IMR-90 (cell line): ENCODE measurements around the gene TFPI. TPM values are rescaled to one million over a fixed set of nuclear protein-coding genes. Genes with fewer than 3 reads are reported as not detected.

Experiments
- ATAC-seq: fragments of 200-7000 bp; cut with Tn5 transposase; 2 replicates; pipeline ENCODE4 v1.9.1; 2020; ENCODE audit warnings: low read depth, mild to moderate bottlenecking, moderate library complexity
- BruUV-seq: library from RNA; stranded (reverse); fragments of 400-500 nt; replicated peaks from 2 replicates; lab custom pipeline; 2021; lab: Mats Ljungman, UMichigan
- CTCF ChIA-PET: fragments of 300-600 bp; formaldehyde crosslinking; extraction: SDS; loops from one replicate; lab custom pipeline; 2021; ENCODE audit warnings: antibody characterized with exemption; lab: Yijun Ruan, JAX
- POLR2A ChIA-PET: fragments of 300-600 bp; sonication (Branson Sonifier 250); formaldehyde crosslinking; loops from one replicate; lab custom pipeline; 2022; ENCODE audit warnings: antibody characterized with exemption; ENCODE audit not compliant: unreplicated experiment; lab: Charles Lee
- DNase-seq: peaks from one replicate; pipeline ENCODE4 v3.0.0; 2013
- H2AFZ ChIP-seq: replicated peaks from 2 replicates; pipeline ENCODE3; 2013; ENCODE audit warnings: low read length, mild to moderate bottlenecking; ENCODE audit not compliant: poor library complexity
- H2AK5ac ChIP-seq: 2 replicates; pipeline ENCODE4 v1.6.1; 2013; ENCODE audit warnings: low read depth, low read length, inconsistent platforms
- H2AK9ac ChIP-seq: replicated peaks from 2 replicates; pipeline ENCODE3; 2013; ENCODE audit warnings: mild to moderate bottlenecking, low read depth, low read length, moderate library complexity; ENCODE audit not compliant: poor library complexity
- H2BK120ac ChIP-seq: 2 replicates; pipeline ENCODE4 v1.6.1; 2013; ENCODE audit warnings: low read depth, low read length, inconsistent platforms
- H2BK15ac ChIP-seq: 3 replicates; pipeline ENCODE4 v1.6.1; 2013; ENCODE audit warnings: low read depth, low read length, inconsistent platforms
- H2BK20ac ChIP-seq: 2 replicates; pipeline ENCODE4 v1.6.1; 2013; ENCODE audit warnings: low read depth, mild to moderate bottlenecking, inconsistent platforms, low read length, moderate library complexity
- H2BK5ac ChIP-seq: 2 replicates; pipeline ENCODE4 v1.6.1; 2013; ENCODE audit warnings: mild to moderate bottlenecking, low read depth, low read length, inconsistent platforms; ENCODE audit not compliant: poor library complexity, severe bottlenecking
- H3K14ac ChIP-seq: replicated peaks from 2 replicates; pipeline ENCODE4 v1.6.1; 2013; ENCODE audit warnings: low read depth, low read length, inconsistent platforms
- H3K18ac ChIP-seq: 2 replicates; pipeline ENCODE4 v1.6.1; 2013; ENCODE audit warnings: low read depth, low read length, control low read depth
- H3K23ac ChIP-seq: 2 replicates; pipeline ENCODE4 v1.6.1; 2013; ENCODE audit warnings: low read depth, low read length, inconsistent platforms
- H3K27ac ChIP-seq: 2 replicates; pipeline ENCODE4 v1.5.1; 2013; ENCODE audit warnings: mild to moderate bottlenecking, control low read depth, low read length; ENCODE audit not compliant: insufficient read depth
- H3K27me3 ChIP-seq: 2 replicates; pipeline ENCODE4 v1.6.1; 2013; ENCODE audit warnings: low read length; ENCODE audit not compliant: control insufficient read depth, insufficient read depth
- H3K36me3 ChIP-seq: 2 replicates; pipeline ENCODE4 v1.6.1; 2013; ENCODE audit warnings: low read length, mixed read lengths; ENCODE audit not compliant: control insufficient read depth, insufficient read depth
- H3K4ac ChIP-seq: 2 replicates; pipeline ENCODE4 v1.6.1; 2013; ENCODE audit warnings: low read depth, low read length, inconsistent platforms
- H3K4me1 ChIP-seq: 2 replicates; pipeline ENCODE4 v1.6.1; 2013; ENCODE audit warnings: low read length, mixed read lengths; ENCODE audit not compliant: control insufficient read depth, insufficient read depth
- H3K4me2 ChIP-seq: 2 replicates; pipeline ENCODE4 v1.6.1; 2013; ENCODE audit warnings: low read depth, mild to moderate bottlenecking, control low read depth, low read length, moderate library complexity
- H3K4me3 ChIP-seq: 2 replicates; pipeline ENCODE4 v1.5.1; 2013; ENCODE audit warnings: low read depth, mild to moderate bottlenecking, control low read depth, low read length, moderate library complexity; ENCODE audit not compliant: insufficient read depth
- H3K56ac ChIP-seq: 2 replicates; pipeline ENCODE4 v1.6.1; 2013; ENCODE audit warnings: low read length, inconsistent platforms; ENCODE audit not compliant: insufficient read depth; ENCODE audit errors: extremely low read depth
- H3K79me1 ChIP-seq, 2 experiments: 2 replicates each; pipeline ENCODE4 v1.6.1; 2013; ENCODE audit warnings: low read length in 2 of 2, inconsistent platforms in 1 of 2, low read depth in 1 of 2
- H3K9ac ChIP-seq: 2 replicates; pipeline ENCODE4 v1.6.1; 2013; ENCODE audit warnings: low read depth, low read length, control low read depth
- H3K9me1 ChIP-seq: 2 replicates; pipeline ENCODE4 v1.6.1; 2013; ENCODE audit warnings: low read length, inconsistent platforms; ENCODE audit not compliant: insufficient read depth
- H3K9me3 ChIP-seq: 2 replicates; pipeline ENCODE4 v1.6.1; 2013; ENCODE audit warnings: low read length; ENCODE audit not compliant: control insufficient read depth, insufficient read depth
- H4K20me1 ChIP-seq: 2 replicates; pipeline ENCODE4 v1.6.1; 2013; ENCODE audit warnings: low read length, inconsistent platforms; ENCODE audit not compliant: insufficient read depth
- H4K5ac ChIP-seq: 2 replicates; pipeline ENCODE4 v1.6.1; 2013; ENCODE audit warnings: mild to moderate bottlenecking, low read depth, low read length, control low read depth
- H4K8ac ChIP-seq, 2 experiments: 2 replicates each; pipeline ENCODE4 v1.6.1; 2013; ENCODE audit warnings: low read depth in 2 of 2, low read length in 2 of 2, control low read depth in 1 of 2, inconsistent platforms in 1 of 2
- H4K91ac ChIP-seq: 2 replicates; pipeline ENCODE4 v1.6.1; 2013; ENCODE audit warnings: low read depth, low read length, inconsistent platforms; ENCODE audit not compliant: insufficient read depth
- CEBPB ChIP-seq: IDR thresholded peaks from 2 replicates; pipeline ENCODE4 v1.6.1; 2012; ENCODE audit warnings: low read depth, low read length, improper control_type of control experiment
- CHD1 ChIP-seq: IDR thresholded peaks from 2 replicates; pipeline ENCODE4 v1.6.1; 2012; ENCODE audit warnings: low read depth, low read length, improper control_type of control experiment
- ELK1 ChIP-seq: fragments of 150-350 bp; IDR thresholded peaks from 2 replicates; pipeline ENCODE4 v1.6.1; 2016; ENCODE audit warnings: low read depth, mild to moderate bottlenecking, low read length, moderate library complexity, borderline replicate concordance
- FOS ChIP-seq: fragments of 150-350 bp; IDR thresholded peaks from 2 replicates; pipeline ENCODE4 v1.6.1; 2016; ENCODE audit warnings: low read depth, low read length
- MAZ ChIP-seq: IDR thresholded peaks from 2 replicates; pipeline ENCODE4 v1.6.1; 2012; ENCODE audit warnings: low read depth, mild to moderate bottlenecking, low read length, improper control_type of control experiment, moderate library complexity, borderline replicate concordance
- POLR2A ChIP-seq: IDR thresholded peaks from 2 replicates; pipeline ENCODE4 v1.6.1; 2012; ENCODE audit warnings: mild to moderate bottlenecking, low read depth, low read length
- RCOR1 ChIP-seq: IDR thresholded peaks from 2 replicates; pipeline ENCODE4 v1.6.1; 2012; ENCODE audit warnings: mild to moderate bottlenecking, low read length, improper control_type of control experiment; ENCODE audit not compliant: insufficient replicate concordance
- SMC3 ChIP-seq: fragments of 150-350 bp; IDR thresholded peaks from 2 replicates; pipeline ENCODE4 v1.6.1; 2016; ENCODE audit warnings: low read depth, mild to moderate bottlenecking, antibody characterized with exemption, low read length, moderate library complexity
- WGBS, 2 experiments: methylation state at CpG; one replicate each; pipeline versions ENCODE4 v1.1.5 to v1.1.7; 2013; ENCODE audit warnings: missing lambda C conversion rate in 2 of 2; ENCODE audit not compliant: insufficient read length in 1 of 2; ENCODE audit errors: extremely low coverage in 2 of 2; 5-methylcytosine and 5-hydroxymethylcytosine counted together
- dilution Hi-C: fragments of 300-500 bp; cut with HindIII; formaldehyde crosslinking; loops from one replicate; pipeline ENCODE4 v1.14.3; 2018; ENCODE audit warnings: low sequenced_read_pairs; ENCODE audit not compliant: unreplicated experiment
- in situ Hi-C: fragments of 300-500 bp; cut with MboI; formaldehyde crosslinking; loops from 3 replicates; pipeline ENCODE4 v1.14.3; 2019; ENCODE audit warnings: low sequenced_read_pairs, inconsistent platforms, mixed read lengths
- intact Hi-C: fragments of 100-400 bp; cut with micrococcal nuclease; formaldehyde crosslinking; loops from 2 replicates; pipeline ENCODE4 v1.10.0; 2022
- polyA plus RNA-seq, 3 experiments: library from polyadenylated mRNA; depleted of rRNA; stranded (reverse); fragments of >200 nt; gene quantifications; 2 replicates each; pipeline ENCODE4 v1.2.3, GENCODE V29; 2012; ENCODE audit warnings: low replicate concordance in 1 of 3
- total RNA-seq: library from RNA; depleted of rRNA; stranded (reverse); fragments of >200 nt; gene quantifications from 2 replicates; pipeline ENCODE4 v1.2.3, GENCODE V29; 2012
- TF ChIP-seq, protein P1 (sequence below): conservative IDR thresholded peaks from 2 replicates; pipeline ENCODE4 v1.5.1; 2012; ENCODE audit warnings: mild to moderate bottlenecking, low read depth, low read length, improper control_type of control experiment

TFPI gene
- total and polyA plus RNA-seq, 2 of the 4 experiments (the other 2 are of a cell fraction) = 33.9 to 83.0 TPM

DNA sequence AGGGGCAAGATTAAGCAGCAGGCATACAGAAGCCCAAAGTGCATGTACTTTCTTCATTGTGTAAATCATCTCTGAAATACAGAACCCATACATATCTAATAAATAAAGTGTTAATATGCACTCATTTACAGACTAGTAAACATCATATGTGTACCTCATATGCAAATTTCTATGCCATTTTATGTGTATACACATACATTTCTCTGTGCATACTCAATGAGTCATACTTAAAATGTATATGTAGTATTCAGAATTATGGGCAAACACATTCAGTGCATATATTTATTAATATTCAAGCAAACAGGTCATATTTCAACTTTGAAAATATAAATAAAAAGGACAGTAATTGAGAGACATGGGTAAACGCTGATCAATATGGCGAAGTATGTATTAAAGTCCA, 50.5 kb downstream of the TFPI start (continued):
- TF ChIP-seq ELK1 (no peak), CHD1 (no peak)

GRCh38 chr2:187502467-187502866, 51.8 kb downstream of the TFPI start:
- no peak overlapping the region for H3K4me3 ChIP-seq
- peak overlapping the region; percentile 92; the same call in 1 of the 2 replicates for H3K18ac ChIP-seq
- peak overlapping the region; percentile 83 for H4K5ac ChIP-seq
- TF ChIP-seq RCOR1 (no peak), ELK1 (no peak), SMC3 (no peak), POLR2A (no peak), CHD1 (no peak), CEBPB (no peak), MAZ (no peak), FOS (no peak)
- TF ChIP-seq, protein P1, sequence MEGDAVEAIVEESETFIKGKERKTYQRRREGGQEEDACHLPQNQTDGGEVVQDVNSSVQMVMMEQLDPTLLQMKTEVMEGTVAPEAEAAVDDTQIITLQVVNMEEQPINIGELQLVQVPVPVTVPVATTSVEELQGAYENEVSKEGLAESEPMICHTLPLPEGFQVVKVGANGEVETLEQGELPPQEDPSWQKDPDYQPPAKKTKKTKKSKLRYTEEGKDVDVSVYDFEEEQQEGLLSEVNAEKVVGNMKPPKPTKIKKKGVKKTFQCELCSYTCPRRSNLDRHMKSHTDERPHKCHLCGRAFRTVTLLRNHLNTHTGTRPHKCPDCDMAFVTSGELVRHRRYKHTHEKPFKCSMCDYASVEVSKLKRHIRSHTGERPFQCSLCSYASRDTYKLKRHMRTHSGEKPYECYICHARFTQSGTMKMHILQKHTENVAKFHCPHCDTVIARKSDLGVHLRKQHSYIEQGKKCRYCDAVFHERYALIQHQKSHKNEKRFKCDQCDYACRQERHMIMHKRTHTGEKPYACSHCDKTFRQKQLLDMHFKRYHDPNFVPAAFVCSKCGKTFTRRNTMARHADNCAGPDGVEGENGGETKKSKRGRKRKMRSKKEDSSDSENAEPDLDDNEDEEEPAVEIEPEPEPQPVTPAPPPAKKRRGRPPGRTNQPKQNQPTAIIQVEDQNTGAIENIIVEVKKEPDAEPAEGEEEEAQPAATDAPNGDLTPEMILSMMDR = no peak
- in situ Hi-C loops = loop anchor here (5.0 to 10.0 kb wide), 3 partner anchors 75 to 1912 kb away; no protein-coding TSS in a partner anchor
- H3K14ac ChIP-seq = peak overlapping the region; percentile 71; the same call in 1 of the 2 replicates
- no peaks in the 10 kb centered on the region for H4K20me1 ChIP-seq
- WGBS, 2 experiments = no CpG with 5 or more reads among the region's 2 CpGs
- no peak overlapping the region for H4K91ac ChIP-seq
- H2AK9ac ChIP-seq = no peak overlapping the region
- no peak overlapping the region for H3K4me2 ChIP-seq
- no peaks in the 10 kb centered on the region; the same call in 1 of the 2 replicates for H3K9me1 ChIP-seq
- H2AK5ac ChIP-seq = peak overlapping the region; percentile 63
- peaks cover 1% of the 10 kb centered on the region; the same call in 1 of the 2 replicates for H3K36me3 ChIP-seq
- H3K23ac ChIP-seq = peak overlapping the region; percentile 68; the same call in 1 of the 2 replicates
- H3K79me1 ChIP-seq = peaks cover 0 to 17% of the 10 kb centered on the region in 2 experiments; a peak in 2 of 4 replicates
- ATAC-seq (no peak), DNase-seq (no peak)
- peak overlapping the region in 1 of 2 experiments; percentile 71; a peak in 2 of 4 replicates for H4K8ac ChIP-seq
- no peaks in the 10 kb centered on the region for H3K9me3 ChIP-seq
- H2BK20ac ChIP-seq = no peak overlapping the region
- CTCF ChIA-PET = interaction anchor here (0.6 to 2.2 kb wide), 2 partner anchors 72 to 90 kb away, joined by 3 to 11 read pairs; no protein-coding TSS in a partner anchor
- peak overlapping the region; percentile 9; the same call in 1 of the 2 replicates for H3K27ac ChIP-seq
- H3K4me1 ChIP-seq = peaks cover 13% of the 10 kb centered on the region
- POLR2A ChIA-PET = no interaction called here
- H3K4ac ChIP-seq = peak overlapping the region; percentile 56; the same call in 1 of the 2 replicates
- H3K9ac ChIP-seq = no peak overlapping the region
- intact Hi-C loops = no loop called here
- peak overlapping the region; percentile 19; the same call in 1 of the 2 replicates for H2BK120ac ChIP-seq
- no peak overlapping the region for H2AFZ ChIP-seq
- dilution Hi-C loops = no loop called here
- no peaks in the 10 kb centered on the region for H3K27me3 ChIP-seq
- H3K56ac ChIP-seq = no peak overlapping the region
- peak overlapping the region; percentile 68 for H2BK5ac ChIP-seq
- no TSS peak for BruUV-seq
- H2BK15ac ChIP-seq = peak overlapping the region; percentile 77; the same call in 1 of the 3 replicates
